Uterus (tissue), 4 donors: ENCODE measurements around the gene HPS1. TPM values are rescaled to one million over a fixed set of nuclear protein-coding genes. Genes with fewer than 3 reads are reported as not detected.
A peak's percentile ranks its signal among the peaks of the same experiment; 100 is the strongest.

Experiments
- DNase-seq, 2 donors: peaks; one replicate each; pipeline ENCODE4 v3.0.0-alpha.2; 2019 to 2020
- H3K27ac ChIP-seq, 2 donors: fragments of 200-600 bp; sonication (generic); 1 replicate in 1 of 2; 2 replicates in 1 of 2; pipeline ENCODE4 v1.5.1; 2016 to 2018
- H3K27me3 ChIP-seq, 2 donors: fragments of 200-600 bp; sonication (generic); one replicate each; pipeline ENCODE4 v1.5.1; 2018 to 2019; ENCODE audit warnings: control low read depth in 1 of 2
- H3K36me3 ChIP-seq, 2 donors: fragments of 200-600 bp; sonication (generic); one replicate each; pipeline ENCODE4 v1.5.1; 2019; ENCODE audit warnings: control low read depth in 1 of 2
- H3K4me1 ChIP-seq, 2 donors: fragments of 200-600 bp; sonication (generic); one replicate each; pipeline ENCODE4 v1.5.1; 2018 to 2019; ENCODE audit warnings: control low read depth in 1 of 2
- H3K4me3 ChIP-seq, 2 donors: fragments of 200-600 bp; sonication (generic); 1 replicate in 1 of 2; 2 replicates in 1 of 2; pipeline ENCODE4 v1.5.1; 2018 to 2019; ENCODE audit warnings: mild to moderate bottlenecking in 1 of 2
- H3K9me3 ChIP-seq, 2 donors: fragments of 200-600 bp; sonication (generic); one replicate each; pipeline ENCODE4 v1.5.1; 2019; ENCODE audit warnings: control low read depth in 1 of 2
- POLR2A ChIP-seq, 2 donors: fragments of 450-650 bp; IDR thresholded peaks; one replicate each; pipeline ENCODE4 v1.6.1; 2016; ENCODE audit warnings: antibody characterized with exemption in 2 of 2, mild to moderate bottlenecking in 1 of 2, moderate library complexity in 1 of 2
- intact Hi-C: fragments of 100-400 bp; cut with DNase I; formaldehyde crosslinking; loops from one replicate; pipeline ENCODE4 v1.15.1; 2023; ENCODE audit warnings: low total_unique reads
- total RNA-seq, 4 donors: library from RNA; depleted of rRNA in 3 of 4; stranded (reverse); fragments of >200 nt in 3 of 4; gene quantifications; one replicate each; pipeline versions ENCODE4 v1.1.0 to v1.2.4, GENCODE V29; 2014 to 2023
- TF ChIP-seq, protein P1 (sequence below), 4 experiments: fragments of 200-600 bp in 2 of 4; fragments of 450-650 bp in 2 of 4; sonication (generic) in 2 of 4; IDR thresholded peaks; one replicate each; pipeline ENCODE4 v1.5.1; 2016 to 2019; ENCODE audit warnings: antibody characterized with exemption in 4 of 4, mild to moderate bottlenecking in 2 of 4, moderate library complexity in 1 of 4
- donor health status: DM: yes; HTN: yes; CAD: no.

HPS1 gene
- total RNA-seq: 10 to 100 TPM; 16.1 to 60.1 (median 38.8) TPM

DNA sequence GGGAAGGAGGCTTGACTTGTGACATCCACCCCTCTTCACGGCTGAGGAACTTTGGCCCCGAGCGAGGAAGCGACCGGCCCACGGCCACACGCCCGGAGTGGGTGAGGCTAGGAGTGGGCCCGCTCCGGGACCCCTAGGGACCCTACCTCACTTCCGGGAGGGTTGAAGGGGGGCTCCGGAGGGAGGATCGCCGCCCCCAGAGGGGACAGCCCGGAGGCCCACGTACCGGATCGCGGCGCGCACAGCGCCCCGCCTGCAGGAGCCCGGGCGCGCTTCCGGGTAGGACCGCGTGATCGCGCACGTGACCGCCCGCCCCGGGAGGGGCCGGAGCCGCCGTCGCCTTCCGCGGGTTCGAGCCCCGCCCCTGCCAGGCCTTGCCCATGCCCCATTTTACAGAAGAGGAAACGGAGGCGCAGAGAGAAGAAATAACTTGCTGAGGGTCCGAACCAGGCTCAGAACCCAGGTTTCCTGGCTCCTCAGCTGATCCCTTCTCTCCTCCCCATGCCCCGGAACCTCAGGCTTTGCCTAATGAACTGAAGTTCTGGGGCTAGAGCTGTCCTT, at the start of gene HPS1:
HPS1 (minus strand) TSS at position 275 of the 561 bp plus-strand sequence. CDS start 3,695 bp downstream, outside the sequence.
- H3K36me3 ChIP-seq: no peaks in the 10 kb centered on the region
- H3K4me3 ChIP-seq: peak within 1 kb of the TSS; percentile 62 to 92
- peak within 1 kb of the TSS; percentile 95 to 98 for H3K27ac ChIP-seq
- no peaks in the 10 kb centered on the region for H3K27me3 ChIP-seq
- no peaks in the 10 kb centered on the region for H3K9me3 ChIP-seq
- H3K4me1 ChIP-seq: no peaks in the 10 kb centered on the region
- peak; percentile 71 to 84 for DNase-seq
- TF ChIP-seq, protein P1, sequence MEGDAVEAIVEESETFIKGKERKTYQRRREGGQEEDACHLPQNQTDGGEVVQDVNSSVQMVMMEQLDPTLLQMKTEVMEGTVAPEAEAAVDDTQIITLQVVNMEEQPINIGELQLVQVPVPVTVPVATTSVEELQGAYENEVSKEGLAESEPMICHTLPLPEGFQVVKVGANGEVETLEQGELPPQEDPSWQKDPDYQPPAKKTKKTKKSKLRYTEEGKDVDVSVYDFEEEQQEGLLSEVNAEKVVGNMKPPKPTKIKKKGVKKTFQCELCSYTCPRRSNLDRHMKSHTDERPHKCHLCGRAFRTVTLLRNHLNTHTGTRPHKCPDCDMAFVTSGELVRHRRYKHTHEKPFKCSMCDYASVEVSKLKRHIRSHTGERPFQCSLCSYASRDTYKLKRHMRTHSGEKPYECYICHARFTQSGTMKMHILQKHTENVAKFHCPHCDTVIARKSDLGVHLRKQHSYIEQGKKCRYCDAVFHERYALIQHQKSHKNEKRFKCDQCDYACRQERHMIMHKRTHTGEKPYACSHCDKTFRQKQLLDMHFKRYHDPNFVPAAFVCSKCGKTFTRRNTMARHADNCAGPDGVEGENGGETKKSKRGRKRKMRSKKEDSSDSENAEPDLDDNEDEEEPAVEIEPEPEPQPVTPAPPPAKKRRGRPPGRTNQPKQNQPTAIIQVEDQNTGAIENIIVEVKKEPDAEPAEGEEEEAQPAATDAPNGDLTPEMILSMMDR (IDR thresholded peaks at IDR 0.05): peak in 2 of 4 experiments; percentile 5 to 13
- peak; percentile 71 to 84 for TF ChIP-seq POLR2A (IDR thresholded peaks at IDR 0.05)
- intact Hi-C loops: no loop called here

DNA sequence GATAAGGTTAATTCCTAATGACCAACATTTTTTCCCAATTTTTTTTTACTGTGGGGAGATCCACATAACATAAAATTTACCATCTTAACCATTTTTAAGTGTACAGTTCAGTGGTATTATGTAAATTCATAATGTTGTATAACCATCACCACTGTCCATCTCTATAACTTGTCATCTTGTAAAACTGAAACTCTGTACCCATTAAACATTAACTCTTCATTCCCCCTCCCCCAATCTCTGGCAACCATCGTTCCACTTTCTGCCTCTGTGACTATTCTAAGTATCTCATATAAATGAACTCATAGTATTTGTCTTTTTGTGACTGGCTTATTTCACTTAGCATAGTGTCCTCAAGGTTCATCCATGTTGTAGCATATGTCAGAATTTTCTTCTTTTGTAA, 46.0 kb upstream of the HPS1 start:
- H3K27me3 ChIP-seq: no peaks in the 10 kb centered on the region
- DNase-seq: no peak
- H3K9me3 ChIP-seq: peaks cover 0 to 6% of the 10 kb centered on the region in 2 donors
- no peaks in the 10 kb centered on the region for H3K4me1 ChIP-seq
- TF ChIP-seq, protein P1 (IDR thresholded peaks at IDR 0.05): no peak
- no peak for TF ChIP-seq POLR2A (IDR thresholded peaks at IDR 0.05)
- no peak overlapping the region for H3K4me3 ChIP-seq
- no peak overlapping the region for H3K27ac ChIP-seq
- intact Hi-C loops: no loop called here
- H3K36me3 ChIP-seq: no peaks in the 10 kb centered on the region

DNA sequence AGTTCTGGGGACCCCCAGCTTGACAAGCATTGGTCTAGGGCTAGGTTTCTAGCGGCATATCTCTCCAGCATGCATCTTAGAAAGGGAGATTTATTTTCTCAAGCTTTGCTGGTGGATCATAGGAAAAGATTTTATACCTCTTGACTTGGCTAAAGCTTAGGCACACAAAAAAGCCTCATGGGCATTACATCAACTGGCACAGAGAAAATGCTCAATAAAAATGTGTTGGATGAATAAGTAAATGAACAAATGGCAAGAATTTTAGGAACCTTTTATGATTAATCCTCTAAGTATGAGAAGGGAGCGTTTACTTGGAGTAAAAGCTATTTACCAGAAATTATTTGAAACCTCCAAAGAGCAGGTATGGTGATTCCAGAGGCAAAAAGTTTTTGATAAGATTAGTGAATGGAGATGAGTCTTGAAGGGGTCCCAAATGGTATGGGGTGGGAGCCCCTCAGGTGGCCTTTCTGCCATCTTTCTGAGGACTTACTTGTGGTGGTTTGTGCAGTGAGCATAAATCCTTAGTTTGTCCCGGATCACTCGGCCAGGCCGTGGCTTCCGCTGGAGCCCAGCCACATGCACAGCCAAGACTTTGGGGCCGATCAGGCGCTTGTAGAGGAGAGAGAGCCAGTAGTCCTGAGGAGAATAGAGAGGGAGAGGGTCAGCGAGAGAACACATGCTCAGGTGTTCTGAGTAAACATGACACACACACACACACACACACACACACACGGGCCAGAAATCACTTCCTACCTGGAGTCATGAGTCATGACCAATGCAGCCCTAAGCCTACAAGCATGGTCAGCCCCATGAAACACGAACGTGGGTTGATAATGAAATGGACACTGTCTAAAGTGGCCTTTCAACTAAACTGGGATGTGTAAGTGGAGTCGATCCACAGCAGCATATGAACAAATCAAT, 43.1 kb upstream of the HPS1 start:
- Histone ChIP-seq H3K27me3 (no peaks in the 10 kb centered on the region), H3K36me3 (no peaks in the 10 kb centered on the region), H3K4me1 (no peaks in the 10 kb centered on the region), H3K9me3 (no peaks in the 10 kb centered on the region), H3K27ac (no peak overlapping the region), H3K4me3 (no peak overlapping the region)
- TF ChIP-seq, protein P1 (IDR thresholded peaks at IDR 0.05): no peak
- no peak for TF ChIP-seq POLR2A (IDR thresholded peaks at IDR 0.05)
- intact Hi-C loops: no loop called here
- no peak for DNase-seq

DNA sequence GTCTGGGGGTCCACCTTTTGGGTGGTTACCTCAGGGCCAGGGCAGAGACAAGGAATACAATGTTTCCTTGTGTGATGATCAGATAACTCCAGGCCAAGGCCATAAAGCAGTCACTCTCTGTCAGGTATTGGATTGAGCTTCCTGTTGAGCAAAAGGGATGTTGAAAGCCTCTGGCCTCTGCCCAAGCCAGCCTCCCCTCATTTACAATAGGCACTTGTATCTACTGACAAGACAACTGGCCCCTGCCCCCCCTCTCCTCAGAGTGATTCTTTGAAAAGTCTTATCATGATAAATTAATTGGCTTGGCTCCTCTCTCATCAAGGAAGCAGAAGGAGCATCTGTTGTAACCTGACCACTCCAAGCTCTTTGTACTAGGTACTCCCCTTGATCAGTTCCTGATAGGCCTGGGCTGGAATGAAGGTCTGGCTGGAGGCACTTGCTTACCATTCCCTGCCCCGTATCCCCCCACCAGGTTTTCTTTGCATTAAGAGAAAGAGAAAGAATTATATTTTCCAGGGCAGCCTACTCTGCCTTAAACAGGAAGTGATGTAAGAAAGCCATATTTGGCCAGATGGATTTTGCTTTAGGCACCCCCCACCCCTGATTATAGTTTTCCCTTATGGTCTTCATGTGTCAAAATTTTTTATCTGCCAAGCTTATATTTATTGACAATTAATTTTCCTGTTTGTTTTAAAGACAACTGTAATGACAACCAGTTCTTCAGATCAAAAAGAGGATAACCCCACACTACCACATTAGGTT, 42.1 kb upstream of the HPS1 start:
- TF ChIP-seq POLR2A (IDR thresholded peaks at IDR 0.05): no peak
- TF ChIP-seq, protein P1 (IDR thresholded peaks at IDR 0.05): no peak
- Histone ChIP-seq H3K27me3 (no peaks in the 10 kb centered on the region), H3K36me3 (no peaks in the 10 kb centered on the region), H3K9me3 (no peaks in the 10 kb centered on the region), H3K4me3 (no peak overlapping the region), H3K27ac (no peak overlapping the region), H3K4me1 (no peaks in the 10 kb centered on the region)
- peak; percentile 41 to 61 for DNase-seq
- intact Hi-C loops: no loop called here
